C4-2B (cell line): ENCODE measurements around the gene DENND4A.

ENCODE experiments used
- H3K27ac ChIP-seq: fragments of 450-650 bp; 2 replicates; pipeline ENCODE4 v1.5.1; 2017
- CTCF ChIP-seq: fragments of 450-650 bp; conservative IDR thresholded peaks from 2 replicates; pipeline ENCODE4 v1.5.1; 2017; ENCODE audit warnings: mild to moderate bottlenecking
- ZFX ChIP-seq: fragments of 450-650 bp; IDR thresholded peaks from 2 replicates; pipeline ENCODE4 v1.6.1; 2017

DENND4A gene

GRCh38 chr15:65724464-65725215 is 67.5 kb downstream of the DENND4A start:
- TF ChIP-seq ZFX = no peak
- no peak for TF ChIP-seq CTCF

DNA sequence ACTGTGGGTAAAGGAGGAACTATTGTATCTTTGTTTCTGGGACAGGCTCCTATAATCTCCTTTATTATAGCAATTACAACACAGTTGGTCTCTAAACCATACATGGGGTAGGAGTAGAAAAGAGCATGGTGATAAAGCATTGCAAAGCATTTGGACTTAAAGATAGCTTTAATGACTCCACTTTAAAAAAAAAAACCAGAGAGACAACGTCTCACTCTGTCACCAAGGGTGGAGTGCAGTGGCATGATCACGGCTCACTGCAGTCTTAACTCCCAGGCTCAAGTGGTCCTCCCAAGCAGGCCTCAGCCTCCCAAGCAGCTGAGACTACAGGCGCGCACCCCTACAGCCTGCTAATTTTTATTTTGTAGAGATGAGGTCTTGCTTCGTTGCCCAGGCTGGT is 68.2 kb downstream of the DENND4A start:
- TF ChIP-seq CTCF (no peak), ZFX (no peak)
- H3K27ac ChIP-seq = no peak overlapping the region

More at GRCh38 chr15:65724464-65725215, 67.5 kb downstream of the DENND4A start:
- no peak overlapping the region for H3K27ac ChIP-seq

DNA sequence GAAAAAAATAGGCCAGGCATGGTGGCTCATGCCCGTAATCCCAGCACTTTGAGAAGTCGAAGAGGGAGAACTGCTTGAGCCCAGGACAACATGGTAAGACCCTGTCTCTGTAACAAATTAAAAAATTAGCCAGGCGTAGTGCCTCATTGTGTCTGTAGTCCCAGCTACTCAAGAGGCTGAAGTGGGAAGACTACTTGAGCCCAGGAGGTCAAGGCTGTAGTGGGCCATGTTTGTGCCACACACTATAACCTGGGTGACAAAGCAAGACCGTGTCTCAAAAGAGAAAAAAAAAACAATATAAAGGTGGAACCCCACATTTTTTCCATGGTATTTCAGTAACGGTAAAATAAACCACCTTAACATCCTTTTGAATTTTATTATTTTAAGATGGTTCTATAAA is 69.9 kb downstream of the DENND4A start:
- H3K27ac ChIP-seq = no peak overlapping the region
- no peak for TF ChIP-seq ZFX
- no peak for TF ChIP-seq CTCF

- no peak for TF ChIP-seq ZFX
- TF ChIP-seq CTCF = no peak
- no peak overlapping the region for H3K27ac ChIP-seq
Measured at GRCh38 chr15:65712415-65712814, 79.7 kb downstream of the DENND4A start.

DNA sequence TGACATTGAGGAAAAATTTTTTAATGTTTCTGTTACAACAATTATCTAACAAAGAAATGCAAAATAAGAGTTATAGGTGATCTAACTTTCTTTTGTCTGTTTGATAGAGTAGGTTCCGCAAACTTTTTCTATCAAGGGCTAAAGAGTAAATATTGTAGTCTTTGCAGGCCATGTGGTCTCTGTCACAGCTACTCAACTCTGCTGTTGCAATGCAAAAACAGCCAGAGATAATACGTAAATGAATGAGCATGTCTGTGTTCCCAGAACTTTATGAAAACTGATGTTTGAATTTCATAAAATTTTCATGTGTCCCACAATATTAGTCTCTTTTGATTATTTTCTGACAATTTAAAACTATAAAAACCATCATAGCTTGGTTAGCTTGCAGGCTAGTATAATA is 97.0 kb downstream of the DENND4A start:
- TF ChIP-seq CTCF (no peak), ZFX (no peak)
- H3K27ac ChIP-seq = no peak overlapping the region

GRCh38 chr15:65690778-65691177 is 101.3 kb downstream of the DENND4A start:
- TF ChIP-seq CTCF = no peak
- no peak for TF ChIP-seq ZFX

GRCh38 chr15:65690173-65690572 is 101.9 kb downstream of the DENND4A start:
- TF ChIP-seq CTCF = no peak
- no peak for TF ChIP-seq ZFX
- H3K27ac ChIP-seq = no peak overlapping the region

More at GRCh38 chr15:65690778-65691177, 101.3 kb downstream of the DENND4A start:
- H3K27ac ChIP-seq = no peak overlapping the region
